NCI-H526 (cell line): ENCODE results near the gene CCL4L2.
"Not testable (repeated sequence)": the region's sequence is repeated elsewhere in the genome, so short reads cannot be mapped to it uniquely, and the experiment has no call there.

Experiments
- DNase-seq, 2 experiments: peaks; one replicate each; lab custom pipeline; 2025; lab: John Stamatoyannopoulos, UW

CCL4L2 gene

GRCh38 chr17:36221581-36222100, 10.8 kb downstream of the CCL4L2 start:
- DNase-seq, result not testable (repeated sequence)

- DNase-seq, result not testable (repeated sequence)
Measured at GRCh38 chr17:36222967-36223366, 12.1 kb downstream of the CCL4L2 start.

- DNase-seq, result not testable (repeated sequence)
Measured at GRCh38 chr17:36229644-36230043, 18.8 kb downstream of the CCL4L2 start.

GRCh38 chr17:36242046-36242445, 31.2 kb downstream of the CCL4L2 start:
- not testable (repeated sequence) for DNase-seq
